Esophagus muscularis mucosa (tissue), 4 donors: ENCODE results near the gene LANCL2.
A peak's percentile ranks its signal among the peaks of the same experiment; 100 is the strongest.

Source experiments
- EP300 ChIP-seq: sonication (generic); formaldehyde crosslinking; IDR thresholded peaks from one replicate; pipeline ENCODE4 v1.6.1; 2017; ENCODE audit warnings: antibody characterized with exemption
- POLR2A ChIP-seq: fragments of 450-650 bp; IDR thresholded peaks from one replicate; pipeline ENCODE4 v1.6.1; 2017; ENCODE audit warnings: antibody characterized with exemption, moderate library complexity, mild to moderate bottlenecking, low read depth
- POLR2AphosphoS5 ChIP-seq, 2 donors: sonication (generic); formaldehyde crosslinking; IDR thresholded peaks; one replicate each; pipeline ENCODE4 v1.6.1; 2017; ENCODE audit warnings: antibody characterized with exemption in 2 of 2
- TF ChIP-seq, protein P1 (sequence below), 3 experiments: fragments of 200-600 bp in 2 of 3; fragments of 450-650 bp in 1 of 3; sonication (generic) in 2 of 3; IDR thresholded peaks; one replicate each; pipeline ENCODE4 v1.5.1; 2017 to 2019; ENCODE audit warnings: antibody characterized with exemption in 3 of 3, mild to moderate bottlenecking in 2 of 3, moderate library complexity in 1 of 3

DNA sequence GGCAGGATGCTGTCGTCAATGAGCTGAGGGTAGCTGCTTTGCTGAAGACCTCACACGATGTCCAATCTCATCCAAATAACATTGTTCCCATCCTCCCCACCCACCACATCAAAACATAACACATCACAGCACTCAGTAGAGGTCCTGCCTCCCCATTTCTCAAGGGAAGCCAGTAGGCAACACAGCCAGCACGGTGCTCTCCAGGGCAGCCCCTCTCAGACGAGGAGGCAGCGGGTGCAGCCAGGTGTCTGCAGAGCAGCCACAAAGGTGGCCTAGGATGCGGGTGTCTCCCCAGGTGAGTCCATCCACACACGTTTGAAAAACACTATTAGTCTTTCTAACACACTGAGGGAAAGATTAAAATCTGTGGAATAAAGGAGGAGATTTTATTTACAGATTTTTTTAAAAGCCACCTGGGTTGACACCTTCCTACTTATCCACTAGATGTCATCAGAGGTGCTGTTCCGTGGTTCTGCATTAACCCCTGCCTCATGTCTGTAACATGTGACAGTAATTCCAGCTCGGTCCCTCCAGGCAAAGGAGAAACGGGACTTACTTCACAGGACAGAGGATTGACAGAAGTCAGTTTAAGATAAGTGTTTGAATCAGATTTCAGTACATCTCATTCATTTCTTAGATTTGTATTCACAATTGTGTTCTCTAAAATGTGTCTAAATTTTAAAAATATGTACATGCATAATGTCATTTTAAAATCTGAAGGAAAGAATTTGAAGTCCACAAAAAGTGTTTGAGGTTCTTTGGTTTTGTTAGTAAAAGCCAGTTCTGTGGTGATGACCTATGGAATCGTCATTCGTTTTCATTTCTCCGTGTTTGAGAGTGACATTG lies 68.0 kb downstream of the LANCL2 start:
- TF ChIP-seq, protein P1, sequence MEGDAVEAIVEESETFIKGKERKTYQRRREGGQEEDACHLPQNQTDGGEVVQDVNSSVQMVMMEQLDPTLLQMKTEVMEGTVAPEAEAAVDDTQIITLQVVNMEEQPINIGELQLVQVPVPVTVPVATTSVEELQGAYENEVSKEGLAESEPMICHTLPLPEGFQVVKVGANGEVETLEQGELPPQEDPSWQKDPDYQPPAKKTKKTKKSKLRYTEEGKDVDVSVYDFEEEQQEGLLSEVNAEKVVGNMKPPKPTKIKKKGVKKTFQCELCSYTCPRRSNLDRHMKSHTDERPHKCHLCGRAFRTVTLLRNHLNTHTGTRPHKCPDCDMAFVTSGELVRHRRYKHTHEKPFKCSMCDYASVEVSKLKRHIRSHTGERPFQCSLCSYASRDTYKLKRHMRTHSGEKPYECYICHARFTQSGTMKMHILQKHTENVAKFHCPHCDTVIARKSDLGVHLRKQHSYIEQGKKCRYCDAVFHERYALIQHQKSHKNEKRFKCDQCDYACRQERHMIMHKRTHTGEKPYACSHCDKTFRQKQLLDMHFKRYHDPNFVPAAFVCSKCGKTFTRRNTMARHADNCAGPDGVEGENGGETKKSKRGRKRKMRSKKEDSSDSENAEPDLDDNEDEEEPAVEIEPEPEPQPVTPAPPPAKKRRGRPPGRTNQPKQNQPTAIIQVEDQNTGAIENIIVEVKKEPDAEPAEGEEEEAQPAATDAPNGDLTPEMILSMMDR (IDR thresholded peaks at IDR 0.05) = peak; percentile 21 to 38 (median 32)
- TF ChIP-seq POLR2A = no peak
- no peak for TF ChIP-seq POLR2AphosphoS5 (IDR thresholded peaks at IDR 0.05)
- no peak for TF ChIP-seq EP300
